Ovary (tissue), 3 donors: ENCODE data around the gene MCAM.

Experiments
- CTCF ChIP-seq, 3 donors: fragments of 450-650 bp in 2 of 3; fragments of 200-600 bp in 1 of 3; IDR thresholded peaks; one replicate each; pipeline versions ENCODE4 v1.5.1 to v1.8.0; 2016 to 2022; ENCODE audit warnings: antibody characterized with exemption in 3 of 3, mild to moderate bottlenecking in 1 of 3
- POLR2A ChIP-seq: fragments of 450-650 bp; IDR thresholded peaks from one replicate; pipeline ENCODE4 v1.6.1; 2017; ENCODE audit warnings: antibody characterized with exemption, mild to moderate bottlenecking, moderate library complexity
- donor health status: DM: no; HTN: no; CAD: no.

- TF ChIP-seq CTCF (IDR thresholded peaks at IDR 0.05) (no peak), POLR2A (no peak)
These were observed 34.3 kb upstream of the MCAM start for GRCh38 chr11:119351232-119351631.
